Measurements from ENCODE around the gene STK32B. TPM values are rescaled to one million over a fixed set of nuclear protein-coding genes. Genes with fewer than 3 reads are reported as not detected.

The STK32B gene
- total RNA-seq, 4 donors from 2014 or later: 1.6 to 3.4 (median 1.9) TPM

- H3K4me3 ChIP-seq (ENCODE audit: low read depth, poor library complexity, severe bottlenecking): no peak overlapping the region
- intact Hi-C loops (cut with DNase I; ENCODE audit: low total_unique reads): no loop called here
- WGBS, 2 donors: 58 to 62% methylated on average over 6 of the region's 6 CpGs
- TF ChIP-seq CTCF (IDR thresholded peaks at IDR 0.05) (no peak), POLR2A (IDR thresholded peaks at IDR 0.05) (no peak)
- no peak for DNase-seq (ENCODE audit: low spot score in 2 of 2)
Observed at GRCh38 chr4:5340991-5341451, 289.7 kb downstream of the STK32B start.

- intact Hi-C loops (cut with DNase I; ENCODE audit: low total_unique reads): no loop called here
- no peak overlapping the region for H3K4me3 ChIP-seq (ENCODE audit: low read depth, poor library complexity, severe bottlenecking)
- 79% methylated on average over 6 of the region's 6 CpGs for WGBS, 2 donors
- no peak for TF ChIP-seq POLR2A (IDR thresholded peaks at IDR 0.05)
- DNase-seq (ENCODE audit: low spot score in 2 of 2): no peak
Observed at GRCh38 chr4:5341526-5341925, 290.2 kb downstream of the STK32B start.

- TF ChIP-seq POLR2A (IDR thresholded peaks at IDR 0.05) (no peak), CTCF (IDR thresholded peaks at IDR 0.05) (no peak)
- intact Hi-C loops (cut with DNase I; ENCODE audit: low total_unique reads): no loop called here
- DNase-seq (ENCODE audit: low spot score in 2 of 2): no peak
- H3K4me3 ChIP-seq (ENCODE audit: low read depth, poor library complexity, severe bottlenecking): no peak overlapping the region
Observed at GRCh38 chr4:5355846-5356245, 304.6 kb downstream of the STK32B start.

- TF ChIP-seq CTCF (IDR thresholded peaks at IDR 0.05): no peak
- TF ChIP-seq POLR2A (IDR thresholded peaks at IDR 0.05): no peak
- H3K4me3 ChIP-seq (ENCODE audit: low read depth, poor library complexity, severe bottlenecking): no peak overlapping the region
- intact Hi-C loops (cut with DNase I; ENCODE audit: low total_unique reads): no loop called here
- DNase-seq (ENCODE audit: low spot score in 2 of 2): no peak
- WGBS, 2 donors: 30 to 32% methylated on average over 5 of the region's 5 CpGs
Observed at GRCh38 chr4:5357870-5358269, 306.6 kb downstream of the STK32B start.

GRCh38 chr4:5361968-5362367, 310.7 kb downstream of the STK32B start:
- no peak for DNase-seq (ENCODE audit: low spot score in 2 of 2)
- WGBS, 2 donors: 68 to 78% methylated on average over 5 of the region's 5 CpGs
- intact Hi-C loops (cut with DNase I; ENCODE audit: low total_unique reads): no loop called here
- no peak overlapping the region for H3K4me3 ChIP-seq (ENCODE audit: low read depth, poor library complexity, severe bottlenecking)
- TF ChIP-seq CTCF (IDR thresholded peaks at IDR 0.05) (no peak), POLR2A (IDR thresholded peaks at IDR 0.05) (no peak)

GRCh38 chr4:5364406-5364805, 313.1 kb downstream of the STK32B start:
- intact Hi-C loops (cut with DNase I; ENCODE audit: low total_unique reads): no loop called here
- DNase-seq (ENCODE audit: low spot score in 2 of 2): no peak

More at GRCh38 chr4:5364406-5364805, 313.1 kb downstream of the STK32B start:
- WGBS, 2 donors: 91 to 95% methylated on average over 3 of the region's 3 CpGs
- TF ChIP-seq CTCF (IDR thresholded peaks at IDR 0.05) (no peak), POLR2A (IDR thresholded peaks at IDR 0.05) (no peak)
- H3K4me3 ChIP-seq (ENCODE audit: low read depth, poor library complexity, severe bottlenecking): no peak overlapping the region

Data from lower leg skin (tissue), 4 donors.